Stimulated activated CD8-positive, alpha-beta memory T cell treated with anti-CD3 and anti-CD28 coated beads, Interleukin-7, amount 100 ng/mL, for 4 hours (primary cell): ENCODE results near the gene PRDX2.
"Not testable (repeated sequence)": the region's sequence is repeated elsewhere in the genome, so short reads cannot be mapped to it uniquely, and the experiment has no call there.

Experiments used
- DNase-seq, 2 donors: peaks; one replicate each; pipeline ENCODE4 v3.0.0-alpha.2; 2020; ENCODE audit warnings: low read depth in 2 of 2

The PRDX2 gene

DNA sequence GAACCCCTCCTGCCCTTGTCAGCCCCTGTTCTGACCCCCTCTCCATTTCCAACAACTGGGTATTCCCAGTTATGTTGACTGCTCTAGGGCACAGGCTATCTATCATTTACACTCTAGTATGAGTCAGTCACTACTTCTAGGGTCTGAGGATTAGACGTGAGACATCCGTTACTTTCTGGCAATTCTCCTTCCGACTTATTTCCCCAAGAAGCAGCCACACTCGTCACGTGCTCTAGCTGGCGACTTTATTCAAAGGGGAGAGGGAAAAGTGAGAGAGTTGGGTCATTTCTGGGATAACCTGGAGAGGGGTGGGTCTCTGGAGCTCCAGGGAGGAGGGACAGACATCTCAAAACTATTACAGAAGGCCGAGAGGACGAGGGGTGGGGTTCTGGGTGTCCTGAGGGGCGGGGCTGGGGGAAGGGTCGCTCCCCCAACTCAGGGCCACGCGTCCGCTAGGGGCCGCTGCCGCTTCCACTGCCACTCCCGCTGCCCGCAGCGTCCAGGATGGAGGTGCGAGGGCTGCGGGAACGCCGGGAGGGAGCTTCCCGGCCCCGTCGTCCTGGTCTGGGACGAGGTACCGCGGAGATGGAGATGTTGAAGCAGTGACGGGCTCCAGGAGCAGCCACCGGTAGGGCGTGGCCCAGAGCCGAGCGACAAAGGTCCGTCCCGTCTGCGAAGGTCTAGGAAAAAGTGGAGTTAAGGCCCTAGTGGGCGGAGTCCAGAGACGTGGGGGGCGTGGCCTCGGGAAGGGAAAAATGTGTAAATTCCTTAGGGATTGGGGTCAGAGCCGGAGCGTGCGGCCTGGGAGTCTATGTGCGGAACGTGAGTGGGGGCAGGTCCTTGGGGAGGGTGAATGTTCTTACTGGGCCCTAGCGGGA, 23.9 kb upstream of the PRDX2 start:
- DNase-seq = no peak

DNA sequence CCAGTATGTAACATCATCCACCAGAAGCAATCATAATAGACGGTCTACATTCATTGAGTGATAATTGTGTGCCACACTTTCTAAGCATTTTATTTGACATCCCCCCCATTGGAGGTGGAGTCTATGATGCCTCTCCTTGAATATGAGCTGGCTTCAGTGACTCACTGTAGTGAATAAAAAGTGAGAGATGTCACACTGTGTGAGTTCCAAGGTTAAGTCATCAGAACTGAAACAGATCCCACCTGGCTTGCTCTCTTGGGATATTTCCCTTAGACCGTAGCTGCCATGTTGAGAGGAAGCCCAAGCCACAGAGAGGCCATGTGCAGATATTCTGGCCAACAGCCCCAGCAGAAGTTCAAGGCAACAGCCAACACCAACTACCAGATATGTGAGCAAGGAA, 20.2 kb upstream of the PRDX2 start:
- no peak for DNase-seq

DNA sequence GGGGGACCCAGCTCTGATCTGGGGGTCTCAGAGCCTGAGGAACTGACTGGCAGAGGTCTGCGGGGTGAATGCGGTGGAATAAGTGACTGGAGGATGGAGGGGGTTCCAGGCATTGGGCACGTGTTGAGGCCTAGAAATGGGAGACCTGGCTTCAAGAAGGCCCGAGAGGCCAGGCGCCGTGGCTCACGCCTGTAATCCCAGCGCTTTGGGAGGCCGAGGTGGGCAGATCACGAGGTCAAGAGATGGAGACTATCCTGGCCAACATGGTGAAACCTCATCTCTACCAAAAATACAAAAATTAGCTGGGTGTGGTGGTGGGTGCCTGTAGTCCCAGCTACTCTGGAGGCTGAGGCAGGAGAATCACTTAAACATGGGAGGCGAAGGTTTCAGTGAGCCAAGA, 16.2 kb upstream of the PRDX2 start:
- DNase-seq = not testable (repeated sequence)

DNA sequence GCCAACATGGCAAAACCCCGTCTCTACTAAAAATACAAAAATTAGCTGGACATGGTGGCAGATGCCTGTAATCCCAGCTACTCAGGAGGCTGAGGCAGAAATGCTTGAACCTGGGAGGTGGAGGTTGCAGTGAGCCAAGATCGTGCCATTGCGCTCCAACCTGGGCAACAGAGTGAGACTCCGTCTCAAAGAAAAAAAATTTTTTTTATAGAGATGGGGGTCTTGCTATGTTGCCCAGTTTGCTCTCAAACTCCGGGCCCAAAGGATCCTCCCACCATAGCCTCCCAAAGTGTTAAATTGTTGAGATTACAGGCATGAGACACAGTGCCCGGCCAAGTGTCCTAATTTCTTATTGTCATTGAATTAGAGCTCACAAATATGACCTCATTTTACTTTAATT, 15.6 kb upstream of the PRDX2 start:
- DNase-seq = not testable (repeated sequence)

DNA sequence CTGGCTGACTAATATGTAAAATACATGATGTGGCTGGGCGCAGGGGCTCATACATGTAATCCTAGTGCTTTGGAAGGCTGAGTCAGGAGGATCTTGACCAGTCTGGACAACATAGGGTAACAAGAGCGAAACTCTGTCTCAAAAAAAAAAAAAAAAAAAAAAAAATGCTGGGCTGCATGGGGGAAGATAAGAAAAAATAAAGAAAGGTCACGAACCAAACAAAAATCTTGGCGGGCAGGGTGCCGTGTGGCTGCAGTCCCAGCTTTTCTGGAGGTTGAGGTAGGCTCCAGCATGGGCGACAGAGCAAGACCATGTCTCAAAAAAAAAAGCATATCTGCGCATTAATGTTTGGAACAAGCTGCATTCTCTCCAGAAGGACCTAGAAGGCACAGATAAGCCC, 13.5 kb upstream of the PRDX2 start:
- DNase-seq = no peak

DNA sequence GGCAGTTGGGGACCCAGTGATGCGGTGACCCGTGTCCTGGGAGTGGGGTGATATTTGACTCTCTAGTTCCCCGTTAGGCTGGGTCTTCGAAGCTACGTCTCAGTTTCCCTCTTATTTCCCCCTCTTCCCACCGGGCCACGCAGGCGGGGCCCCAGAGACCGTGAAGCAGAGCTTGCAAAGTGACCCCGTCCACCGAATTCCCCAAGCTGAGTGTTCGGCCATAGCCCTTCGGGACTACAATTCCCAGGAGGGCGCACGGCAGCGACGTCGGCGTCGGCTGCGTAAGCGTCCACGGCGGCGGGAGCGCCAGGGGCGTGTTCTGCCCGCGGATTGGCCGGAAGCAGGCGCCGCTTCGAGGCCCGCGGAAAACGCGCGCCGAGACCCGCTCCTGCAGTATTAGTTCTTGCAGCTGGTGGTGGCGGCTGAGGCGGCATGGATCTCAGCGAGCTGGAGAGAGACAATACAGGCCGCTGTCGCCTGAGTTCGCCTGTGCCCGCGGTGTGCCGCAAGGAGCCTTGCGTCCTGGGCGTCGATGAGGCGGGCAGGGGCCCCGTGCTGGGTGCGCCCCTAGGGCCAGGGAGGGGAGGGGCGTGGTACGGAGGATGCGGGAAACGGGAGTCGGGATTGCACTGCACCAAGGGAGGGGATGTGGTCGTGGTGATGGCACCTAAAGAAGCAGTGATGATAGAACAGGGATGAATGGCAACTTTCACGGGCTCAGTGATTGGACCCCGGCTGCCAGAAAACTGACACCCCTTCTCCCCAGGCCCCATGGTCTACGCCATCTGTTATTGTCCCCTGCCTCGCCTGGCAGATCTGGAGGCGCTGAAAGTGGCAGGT, 4.9 kb upstream of the PRDX2 start, which contains the start of gene RNASEH2A:
TSS of gene RNASEH2A (plus strand) at position 343 of the 840 bp plus-strand sequence. CDS start at position 433, 90 bp downstream.
- DNase-seq = peak; percentile 64 to 83

DNA sequence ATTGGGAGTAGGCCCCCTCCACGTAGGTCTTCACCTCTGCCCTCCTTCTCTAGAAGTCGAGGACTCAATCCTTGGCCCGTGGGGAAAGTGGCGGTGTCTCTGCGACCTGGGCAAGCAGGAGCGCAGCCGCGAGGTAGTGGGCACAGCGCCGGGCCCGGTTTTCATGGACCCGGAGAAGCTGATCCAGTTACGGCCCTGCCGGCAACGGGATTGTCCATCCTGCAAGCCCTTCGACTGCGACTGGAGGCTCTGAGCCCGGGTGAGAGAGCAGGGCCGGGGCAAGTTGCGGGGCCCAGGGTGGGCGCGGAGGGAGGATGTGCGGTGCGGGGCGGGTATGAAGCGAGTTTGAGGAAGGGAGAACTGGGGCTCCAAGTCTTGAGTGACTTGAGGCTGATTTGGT, 2.5 kb upstream of the PRDX2 start:
- no peak for DNase-seq

DNA sequence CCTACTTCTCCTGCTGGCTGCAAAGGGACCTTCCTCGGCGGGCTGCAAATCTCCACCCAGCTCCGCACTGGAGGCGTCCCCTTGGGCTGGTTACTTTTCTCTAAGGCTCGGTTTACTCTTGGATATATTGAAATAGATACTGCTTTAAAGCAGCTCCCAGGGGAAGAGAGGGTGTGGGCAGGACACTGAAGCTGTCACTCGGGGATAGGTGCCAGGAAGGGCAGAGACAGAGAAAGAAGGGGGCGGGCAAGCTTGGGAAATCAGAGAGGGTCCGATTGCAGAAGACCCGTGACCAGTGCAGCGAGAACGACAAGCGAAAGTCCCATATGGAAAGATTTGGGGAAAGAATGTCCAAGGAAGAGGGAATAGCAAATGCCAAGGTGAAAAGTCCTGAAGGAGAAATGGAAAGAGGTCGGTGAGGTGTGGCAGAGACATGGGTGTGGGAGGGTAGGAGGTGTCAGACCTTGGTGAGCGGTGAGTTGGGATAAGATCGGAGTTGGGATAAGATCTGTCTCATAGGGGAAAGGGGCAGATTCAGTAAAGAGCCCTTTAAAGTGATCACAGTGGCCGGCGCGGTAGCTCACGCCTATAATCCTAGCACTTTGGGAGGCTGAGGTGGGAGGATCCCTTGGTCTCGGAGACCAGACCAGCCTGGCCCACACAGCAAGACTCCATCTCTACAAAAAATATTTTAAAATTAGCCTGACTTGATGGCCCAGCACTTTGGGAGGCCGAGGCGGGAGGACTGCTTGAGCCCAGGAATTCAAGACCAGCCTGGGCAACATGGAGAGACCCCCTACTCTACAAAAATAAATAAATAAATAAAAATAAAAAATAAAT, 887 bp upstream of the PRDX2 start:
- DNase-seq = no peak

DNA sequence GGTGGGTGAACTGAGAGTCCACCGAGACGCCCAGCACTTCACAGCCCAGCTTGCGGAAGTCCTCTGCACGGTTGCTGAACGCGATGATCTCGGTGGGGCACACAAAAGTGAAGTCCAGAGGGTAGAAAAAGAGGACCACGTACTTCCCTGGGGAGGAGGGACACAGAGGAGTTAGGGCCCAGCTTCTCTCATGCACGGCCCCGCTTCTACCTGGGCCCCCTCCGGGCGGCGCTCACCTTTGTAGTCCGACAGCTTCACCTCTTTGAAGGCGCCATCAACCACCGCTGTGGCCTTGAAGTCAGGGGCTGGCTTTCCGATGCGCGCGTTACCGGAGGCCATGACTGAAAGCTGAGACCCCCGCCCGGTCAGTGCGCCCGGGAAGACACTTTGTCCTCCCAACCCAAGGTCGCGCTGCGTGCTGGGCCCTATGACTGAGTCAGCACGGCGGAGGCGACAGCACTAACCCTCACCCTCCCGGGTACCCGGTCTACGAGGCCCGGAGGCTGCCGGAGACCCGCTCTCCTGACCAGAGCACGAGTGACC, 606 bp downstream of the PRDX2 start:
- no peak for DNase-seq

DNA sequence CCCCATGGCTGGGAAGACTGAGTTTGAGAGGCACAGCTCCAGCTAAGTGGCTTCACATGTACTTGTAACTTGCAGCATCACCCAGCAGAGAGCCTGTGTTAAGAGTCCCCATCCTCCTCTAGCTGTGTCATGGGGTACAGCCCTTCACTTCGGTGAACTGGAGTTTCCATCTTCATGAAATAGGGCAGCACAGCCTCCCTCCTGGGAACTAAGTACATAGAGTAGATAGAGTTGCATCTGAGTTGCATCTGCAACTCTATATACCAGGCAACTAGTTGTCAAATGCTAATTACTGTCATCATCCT, 1.2 kb downstream of the PRDX2 start:
- DNase-seq = no peak

DNA sequence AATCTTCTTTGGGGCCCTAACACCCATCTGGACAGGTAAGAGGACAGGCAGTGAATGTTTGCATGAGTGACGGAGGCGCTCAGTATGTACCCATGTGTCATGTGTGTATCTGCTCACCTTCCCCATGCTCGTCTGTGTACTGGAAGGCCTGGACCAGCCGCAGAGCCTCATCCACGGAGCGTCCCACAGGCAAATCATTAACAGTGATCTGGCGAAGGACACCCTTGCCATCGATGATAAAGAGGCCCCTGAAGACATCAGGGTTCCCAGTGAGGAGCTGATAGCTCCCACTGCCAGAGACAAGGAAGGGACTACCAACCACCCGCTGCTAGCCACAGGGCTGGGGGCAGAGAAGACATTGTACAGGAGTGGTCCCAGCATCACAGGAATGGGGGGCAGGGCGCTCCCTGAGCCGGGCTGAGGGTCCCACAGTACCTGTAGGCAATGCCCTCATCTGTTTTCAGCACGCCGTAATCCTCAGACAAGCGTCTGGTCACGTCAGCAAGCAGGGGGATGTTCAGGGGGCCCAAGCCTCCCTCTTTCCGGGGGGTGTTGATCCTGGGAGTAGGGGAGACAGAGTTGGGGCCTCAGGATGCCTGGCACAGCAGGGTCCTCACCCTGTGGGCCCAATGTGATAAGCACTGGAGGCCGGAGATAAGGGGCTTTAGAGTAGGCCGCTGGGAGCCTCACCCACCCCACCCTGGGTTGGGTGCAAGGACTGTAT, 1.7 kb downstream of the PRDX2 start:
- DNase-seq = no peak

DNA sequence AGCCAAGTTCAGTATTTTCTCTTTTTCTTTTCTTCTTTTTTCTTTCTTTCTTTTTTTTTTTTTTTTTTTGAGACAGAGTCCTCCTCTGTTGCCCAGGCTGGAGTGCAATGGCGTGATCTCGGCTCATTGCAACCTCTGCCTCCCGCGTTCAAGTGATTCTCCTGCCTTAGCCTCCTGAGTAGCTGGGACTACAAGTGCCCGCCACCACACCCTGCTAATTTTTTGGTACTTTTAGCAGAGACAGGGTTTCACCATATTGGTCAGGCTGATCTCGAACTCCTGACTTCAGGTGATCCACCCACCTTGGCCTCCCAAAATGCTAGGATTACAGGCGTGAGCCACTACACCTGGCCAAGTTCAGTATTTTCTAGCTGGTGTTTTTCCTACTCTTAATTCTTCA, 4.0 kb downstream of the PRDX2 start:
- not testable (repeated sequence) for DNase-seq

DNA sequence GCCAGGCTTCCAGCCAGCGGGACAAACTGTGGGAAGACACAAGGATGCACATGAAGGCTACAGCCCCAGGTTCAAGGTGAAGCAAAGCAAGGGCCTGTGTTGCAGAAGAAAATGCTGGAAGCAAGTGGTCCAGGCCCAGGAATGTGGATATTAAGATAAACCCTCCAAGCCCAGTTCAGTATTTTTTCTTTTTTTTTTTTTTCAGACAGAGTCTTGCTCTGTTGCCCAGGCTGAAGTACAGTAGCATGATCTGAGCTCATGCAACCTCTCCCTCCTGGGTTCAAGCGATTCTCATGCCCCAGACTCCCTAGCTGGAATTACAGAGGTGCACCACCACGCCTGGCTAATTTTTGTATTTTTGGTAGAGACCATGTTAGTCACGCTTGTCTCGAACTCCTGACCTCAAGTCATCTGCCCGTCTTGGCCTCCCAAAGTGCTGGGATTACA, 4.4 kb downstream of the PRDX2 start:
- DNase-seq = no peak

DNA sequence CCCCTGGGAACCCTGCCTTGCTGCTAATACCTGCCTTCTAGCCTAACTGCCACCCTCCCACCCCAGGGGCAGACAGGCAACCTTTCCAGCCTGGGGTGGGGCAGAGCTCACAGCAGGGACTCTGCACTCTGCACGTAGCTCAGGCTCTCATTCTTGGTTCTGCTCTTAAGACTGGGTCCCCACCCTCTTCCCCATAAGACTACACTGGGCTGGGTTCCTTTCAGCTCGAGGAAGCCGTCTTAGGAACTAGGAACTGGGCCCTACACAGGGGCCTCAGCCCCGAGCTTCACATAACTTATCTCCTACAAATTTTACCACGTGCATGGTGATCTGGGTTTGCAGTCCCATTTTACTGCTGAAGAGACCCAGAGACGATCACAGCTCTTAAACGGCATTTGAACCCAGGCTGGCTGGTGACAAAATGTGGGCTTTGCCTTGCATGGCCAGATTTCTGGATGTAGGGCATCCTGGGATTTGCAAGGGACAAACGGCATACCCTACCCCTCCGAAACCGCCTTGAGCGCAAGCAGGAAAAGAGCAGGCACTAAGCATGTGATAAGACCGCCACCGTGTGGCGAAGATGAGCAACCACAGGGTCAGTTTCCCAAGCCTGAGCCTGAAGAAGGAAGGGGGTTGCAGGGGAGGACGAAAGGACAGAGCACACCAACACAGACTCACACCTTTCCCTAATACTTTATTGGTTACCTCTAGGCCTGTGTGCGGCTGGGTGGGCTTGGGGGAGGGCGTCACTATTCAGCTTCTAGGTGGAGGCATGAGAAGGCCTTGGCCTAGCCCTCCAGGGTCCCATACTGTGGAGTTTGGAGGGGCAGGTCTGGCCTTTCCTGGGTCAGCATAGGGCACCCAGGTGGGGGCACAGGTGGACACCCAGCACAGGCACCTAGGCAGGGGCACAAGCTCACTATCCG, 5.2 kb downstream of the PRDX2 start:
- DNase-seq = peak in 1 of 2 donors; percentile 57

DNA sequence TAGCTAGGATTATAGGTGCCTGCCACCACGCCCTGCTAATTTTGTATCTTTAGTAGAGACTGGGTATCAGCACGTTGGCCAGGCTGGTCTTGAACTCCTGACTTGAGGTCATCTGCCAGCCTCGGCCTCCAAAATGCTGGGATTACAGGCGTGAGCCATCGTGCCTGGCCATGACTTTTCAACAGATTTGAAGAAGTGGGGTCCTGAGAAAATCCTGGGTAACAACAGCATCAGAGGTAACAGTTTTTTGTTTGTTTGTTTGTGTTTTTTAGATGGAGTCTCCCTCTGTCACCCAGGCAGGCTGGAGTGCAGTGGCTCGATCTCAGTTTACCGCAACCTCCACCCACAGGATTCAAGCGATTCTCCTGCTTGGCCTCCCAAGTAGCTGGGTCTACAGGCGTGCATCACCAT, 6.6 kb downstream of the PRDX2 start:
- DNase-seq = no peak

DNA sequence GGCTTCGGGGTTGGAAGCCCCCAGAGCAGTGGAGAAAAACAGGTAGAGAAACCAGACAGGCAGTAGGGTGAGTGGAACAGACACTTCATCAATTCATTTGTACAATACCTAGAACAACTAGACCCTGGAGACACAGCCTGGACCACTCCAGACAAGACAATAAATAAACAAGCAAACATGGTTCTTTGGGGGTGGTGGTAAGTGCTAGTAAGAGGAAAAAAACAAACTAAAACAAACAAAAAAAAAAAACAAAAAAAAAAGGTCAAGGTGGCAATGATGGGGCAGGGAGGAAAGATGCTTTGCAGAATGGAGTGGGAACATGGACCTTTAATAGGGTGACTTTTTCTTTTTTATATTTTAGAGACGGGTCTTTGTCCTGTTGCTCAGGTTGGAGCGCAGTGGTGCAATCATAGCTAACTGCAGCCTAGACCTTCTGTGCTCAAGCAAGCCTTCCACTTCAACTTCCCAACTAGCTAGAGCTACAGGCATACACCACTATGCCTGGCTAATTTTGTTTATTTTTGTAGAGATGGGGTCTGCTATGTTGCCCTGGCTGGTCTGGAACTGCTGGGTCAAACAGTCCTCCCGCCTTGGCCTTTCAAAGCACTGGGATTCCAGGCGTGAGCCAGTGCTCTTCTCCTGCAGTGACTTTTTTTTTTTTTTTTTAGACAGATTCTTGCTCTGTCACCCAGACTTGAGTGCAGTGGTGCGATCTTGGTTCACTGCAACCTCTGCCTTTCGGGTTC, 7.2 kb downstream of the PRDX2 start:
- no peak for DNase-seq

DNA sequence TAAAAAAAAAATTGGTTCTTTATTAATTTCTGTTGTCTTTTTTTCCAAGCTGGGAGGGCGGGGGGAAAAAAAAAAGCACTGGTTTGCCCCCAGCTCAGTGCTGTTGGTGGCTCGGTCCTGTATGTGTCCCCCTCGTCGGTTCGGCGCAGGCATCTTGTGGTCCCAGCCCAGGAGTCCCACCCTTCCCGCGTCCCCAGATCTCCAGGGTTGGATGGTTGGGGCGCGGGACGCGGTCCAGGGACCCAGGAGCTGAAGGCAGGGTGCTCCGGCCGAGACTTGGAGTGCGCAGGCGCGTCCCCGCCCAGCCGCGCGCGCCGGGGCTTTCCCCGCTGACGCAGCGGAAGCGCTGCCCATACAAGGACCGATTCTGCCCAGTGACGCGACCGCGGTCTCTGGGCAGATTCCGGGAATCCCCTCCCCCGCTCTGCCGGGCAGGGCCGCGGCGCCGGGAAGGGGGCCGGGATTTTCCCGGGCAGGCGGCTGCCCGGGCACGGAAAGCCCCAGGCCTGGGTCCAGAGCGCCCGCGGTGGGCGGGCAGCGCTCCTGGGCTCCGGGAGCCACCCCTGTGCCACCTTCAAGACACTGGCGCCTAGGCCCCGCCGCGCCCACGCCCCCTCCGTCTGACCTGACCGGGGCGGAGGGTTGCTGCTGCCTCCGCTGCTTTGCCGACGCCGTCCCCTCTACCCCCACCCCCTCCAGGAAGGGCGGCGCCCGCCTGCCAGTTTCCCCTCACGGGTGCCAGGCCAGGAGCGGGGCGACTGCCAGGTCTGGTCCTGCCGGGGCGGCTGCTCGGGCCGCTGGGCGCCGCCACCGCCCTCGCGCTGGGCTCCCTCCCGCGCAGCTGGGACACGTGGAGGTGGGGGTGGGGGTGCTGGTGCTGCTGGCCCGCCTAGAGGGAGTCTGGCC, 8.1 kb downstream of the PRDX2 start:
- DNase-seq = peak; percentile 89 to 97

DNA sequence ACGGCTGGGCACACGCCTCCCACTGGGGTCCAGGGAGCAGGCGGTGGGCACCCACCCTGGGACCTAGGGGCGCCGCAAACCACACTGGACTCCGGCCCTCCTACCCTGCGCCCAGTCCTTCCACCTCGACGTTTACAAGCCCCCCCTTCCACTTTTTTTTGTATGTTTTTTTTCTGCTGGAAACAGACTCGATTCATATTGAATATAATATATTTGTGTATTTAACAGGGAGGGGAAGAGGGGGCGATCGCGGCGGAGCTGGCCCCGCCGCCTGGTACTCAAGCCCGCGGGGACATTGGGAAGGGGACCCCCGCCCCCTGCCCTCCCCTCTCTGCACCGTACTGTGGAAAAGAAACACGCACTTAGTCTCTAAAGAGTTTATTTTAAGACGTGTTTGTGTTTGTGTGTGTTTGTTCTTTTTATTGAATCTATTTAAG, 8.7 kb downstream of the PRDX2 start:
- DNase-seq = no peak
